Measurements from ENCODE around the gene ADAMTSL2. TPM values are rescaled to one million over a fixed set of nuclear protein-coding genes. Genes with fewer than 3 reads are reported as not detected.

Gene ADAMTSL2
- total RNA-seq, 1 donor from 2014 or later, result 17.4 TPM

GRCh38 chr9:133515240-133515610 is 19.3 kb upstream of the ADAMTSL2 start:
- Histone ChIP-seq H3K27me3 (peaks cover 4% of the 10 kb centered on the region), H3K4me3 (no peak overlapping the region), H3K9me3 (no peaks in the 10 kb centered on the region), H3K36me3 (no peaks in the 10 kb centered on the region), H3K4me1 (peaks cover 9% of the 10 kb centered on the region), H3K27ac (no peak overlapping the region)
- intact Hi-C loops (cut with DNase I), result no loop called here
- DNase-seq, result no peak
- no peak for ATAC-seq
- TF ChIP-seq, protein P1, sequence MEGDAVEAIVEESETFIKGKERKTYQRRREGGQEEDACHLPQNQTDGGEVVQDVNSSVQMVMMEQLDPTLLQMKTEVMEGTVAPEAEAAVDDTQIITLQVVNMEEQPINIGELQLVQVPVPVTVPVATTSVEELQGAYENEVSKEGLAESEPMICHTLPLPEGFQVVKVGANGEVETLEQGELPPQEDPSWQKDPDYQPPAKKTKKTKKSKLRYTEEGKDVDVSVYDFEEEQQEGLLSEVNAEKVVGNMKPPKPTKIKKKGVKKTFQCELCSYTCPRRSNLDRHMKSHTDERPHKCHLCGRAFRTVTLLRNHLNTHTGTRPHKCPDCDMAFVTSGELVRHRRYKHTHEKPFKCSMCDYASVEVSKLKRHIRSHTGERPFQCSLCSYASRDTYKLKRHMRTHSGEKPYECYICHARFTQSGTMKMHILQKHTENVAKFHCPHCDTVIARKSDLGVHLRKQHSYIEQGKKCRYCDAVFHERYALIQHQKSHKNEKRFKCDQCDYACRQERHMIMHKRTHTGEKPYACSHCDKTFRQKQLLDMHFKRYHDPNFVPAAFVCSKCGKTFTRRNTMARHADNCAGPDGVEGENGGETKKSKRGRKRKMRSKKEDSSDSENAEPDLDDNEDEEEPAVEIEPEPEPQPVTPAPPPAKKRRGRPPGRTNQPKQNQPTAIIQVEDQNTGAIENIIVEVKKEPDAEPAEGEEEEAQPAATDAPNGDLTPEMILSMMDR (IDR thresholded peaks at IDR 0.05), result no peak

DNA sequence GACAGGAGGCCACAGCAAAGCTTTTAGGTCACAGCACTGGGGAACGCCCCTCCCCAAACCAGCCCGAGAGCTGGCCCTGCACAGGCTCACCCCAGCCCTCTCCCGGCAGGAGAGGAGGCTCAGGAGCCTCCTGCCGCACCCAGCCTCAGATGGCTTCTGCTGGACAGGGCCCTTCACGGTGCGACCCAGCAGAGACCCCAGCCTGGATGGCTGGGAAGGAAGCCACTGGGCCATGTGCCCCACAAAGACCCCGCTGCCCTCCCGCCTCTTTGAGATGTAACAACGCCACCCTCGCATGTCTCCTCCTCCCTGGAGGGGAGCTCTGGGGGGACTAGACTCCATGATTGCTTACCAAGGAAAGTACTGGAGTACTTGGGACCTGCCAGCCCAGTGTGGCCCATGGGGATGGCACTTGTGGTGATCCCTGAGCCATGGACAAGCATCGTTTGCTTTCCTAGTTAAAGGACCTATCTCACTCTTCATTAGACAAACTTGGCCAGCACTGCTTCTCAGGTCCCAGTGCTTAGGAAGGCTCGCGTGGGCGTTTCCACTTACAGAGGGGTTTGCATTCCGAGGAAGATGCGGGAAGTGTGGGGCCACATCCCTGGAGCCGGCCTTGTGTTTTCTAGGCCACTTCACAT is 18.8 kb upstream of the ADAMTSL2 start:
- Histone ChIP-seq H3K9me3 (no peaks in the 10 kb centered on the region), H3K36me3 (no peaks in the 10 kb centered on the region), H3K27me3 (peaks cover 4% of the 10 kb centered on the region), H3K4me1 (peaks cover 9% of the 10 kb centered on the region), H3K4me3 (no peak overlapping the region), H3K27ac (no peak overlapping the region)
- ATAC-seq, result no peak
- TF ChIP-seq, protein P1 (IDR thresholded peaks at IDR 0.05), result no peak
- intact Hi-C loops (cut with DNase I), result no loop called here
- no peak for DNase-seq

DNA sequence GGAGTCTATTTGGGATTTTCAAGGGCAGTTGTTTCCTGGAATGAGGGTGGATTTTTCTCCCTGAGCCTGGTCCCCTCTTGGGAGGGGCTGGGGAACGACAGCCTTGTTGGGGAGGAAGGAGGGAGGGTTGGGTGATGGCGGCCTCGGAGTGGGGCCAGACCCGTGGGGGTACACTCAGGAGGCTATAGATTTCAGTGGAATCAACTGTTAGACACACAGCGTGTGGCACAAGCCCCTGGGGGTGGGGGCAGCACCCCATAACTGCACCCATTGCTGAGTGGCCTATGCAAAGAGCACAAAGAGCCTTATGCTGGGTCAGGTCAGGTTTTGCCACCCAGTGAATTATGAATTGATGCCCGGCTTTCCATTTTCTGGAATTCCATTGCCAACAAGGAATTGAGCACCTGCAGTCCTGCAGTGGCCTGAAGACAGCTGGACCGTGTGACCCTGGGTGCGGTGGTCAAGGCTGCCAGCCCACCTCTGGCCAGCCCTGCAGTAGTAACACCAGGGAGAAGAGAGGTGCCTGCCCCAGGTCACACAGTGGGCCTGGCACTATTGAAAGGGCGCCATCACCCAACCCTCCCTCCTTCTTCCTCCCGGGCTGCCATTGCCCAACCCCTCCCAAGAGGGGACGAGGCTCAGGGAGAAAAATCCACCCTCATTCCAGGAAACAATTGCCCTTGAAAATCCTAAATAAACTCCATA is 18.1 kb upstream of the ADAMTSL2 start:
- H3K4me1 ChIP-seq, result peaks cover 9% of the 10 kb centered on the region
- H3K4me3 ChIP-seq, result no peak overlapping the region
- no peaks in the 10 kb centered on the region for H3K9me3 ChIP-seq
- H3K27me3 ChIP-seq, result peaks cover 4% of the 10 kb centered on the region
- H3K27ac ChIP-seq, result no peak overlapping the region
- intact Hi-C loops (cut with DNase I), result no loop called here
- TF ChIP-seq, protein P1 (IDR thresholded peaks at IDR 0.05), result no peak
- H3K36me3 ChIP-seq, result no peaks in the 10 kb centered on the region
- DNase-seq (no peak), ATAC-seq (no peak)

DNA sequence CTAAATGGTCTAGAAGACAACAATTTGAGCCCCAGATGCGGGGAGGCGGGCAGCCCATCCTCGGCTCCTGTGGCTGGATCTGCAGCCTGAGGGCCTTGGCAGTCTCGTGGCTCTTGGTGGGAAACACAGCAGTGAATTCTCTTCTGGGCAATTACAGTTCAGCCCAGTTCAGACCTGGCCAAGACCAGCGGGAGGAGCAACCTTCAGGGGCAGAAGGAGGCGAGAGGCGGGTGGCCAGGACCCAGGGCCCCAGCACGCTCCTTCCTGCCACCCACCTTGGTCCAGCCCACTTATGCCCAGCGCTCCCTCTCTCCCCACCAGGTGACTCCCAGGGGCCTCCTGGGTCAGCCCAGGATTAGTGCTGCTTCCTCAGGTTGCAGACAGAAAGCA is 17.5 kb upstream of the ADAMTSL2 start:
- Histone ChIP-seq H3K4me1 (peaks cover 9% of the 10 kb centered on the region), H3K36me3 (no peaks in the 10 kb centered on the region), H3K27me3 (peaks cover 4% of the 10 kb centered on the region), H3K9me3 (no peaks in the 10 kb centered on the region), H3K27ac (no peak overlapping the region), H3K4me3 (no peak overlapping the region)
- TF ChIP-seq, protein P1 (IDR thresholded peaks at IDR 0.05), result no peak
- no peak for ATAC-seq
- intact Hi-C loops (cut with DNase I), result no loop called here
- no peak for DNase-seq

DNA sequence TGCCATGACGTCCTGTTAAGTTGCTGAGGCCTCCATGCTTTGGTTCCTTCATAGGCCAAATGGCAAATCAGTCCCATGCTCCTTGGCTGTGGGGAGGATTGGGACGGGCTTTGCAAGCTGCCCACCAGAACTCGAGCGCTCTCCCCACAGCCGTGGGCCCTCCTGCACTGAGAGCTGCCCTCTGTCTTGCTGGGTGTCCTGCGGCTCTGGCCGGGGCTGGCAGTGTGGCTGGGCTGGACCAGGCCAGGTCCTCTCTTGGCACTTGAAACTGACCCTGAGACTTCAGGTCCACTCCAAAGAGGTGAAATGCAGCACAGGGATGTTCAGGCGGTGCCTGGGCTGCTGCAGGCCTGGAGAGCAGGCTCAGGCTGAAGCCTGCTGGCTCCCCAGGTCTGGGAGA is 16.8 kb upstream of the ADAMTSL2 start:
- no peaks in the 10 kb centered on the region for H3K9me3 ChIP-seq
- intact Hi-C loops (cut with DNase I), result no loop called here
- TF ChIP-seq, protein P1 (IDR thresholded peaks at IDR 0.05), result no peak
- DNase-seq (no peak), ATAC-seq (no peak)
- no peaks in the 10 kb centered on the region for H3K36me3 ChIP-seq
- H3K4me3 ChIP-seq, result no peak overlapping the region
- peaks cover 9% of the 10 kb centered on the region for H3K4me1 ChIP-seq
- H3K27me3 ChIP-seq, result peaks cover 4% of the 10 kb centered on the region
- no peak overlapping the region for H3K27ac ChIP-seq

Data from upper lobe of right lung (tissue), 1 donor.